Prostate gland (tissue), 2 donors: ENCODE data around the gene ZNF365. TPM values are rescaled to one million over a fixed set of nuclear protein-coding genes. Genes with fewer than 3 reads are reported as not detected.
"Not testable (repeated sequence)": the region's sequence is repeated elsewhere in the genome, so short reads cannot be mapped to it uniquely, and the experiment has no call there.

Source experiments
- DNase-seq: peaks from one replicate; pipeline ENCODE4 v3.0.0-alpha.2; 2019; ENCODE audit warnings: low spot score
- H3K27ac ChIP-seq, 2 donors: fragments of 200-600 bp; sonication (generic); 2 replicates each; pipeline ENCODE4 v1.5.1; 2017 to 2019
- H3K27me3 ChIP-seq: fragments of 200-600 bp; sonication (generic); replicated peaks from 2 replicates; pipeline ENCODE4 v1.5.1; 2019; ENCODE audit not compliant: insufficient read depth
- H3K36me3 ChIP-seq, 2 donors: fragments of 200-600 bp; sonication (generic); 1 replicate in 1 of 2; 2 replicates in 1 of 2; pipeline versions ENCODE4 v1.5.1 to v1.8.1; 2017 to 2019
- H3K4me1 ChIP-seq: fragments of 200-600 bp; sonication (generic); replicated peaks from 2 replicates; pipeline ENCODE4 v1.5.1; 2019
- H3K4me3 ChIP-seq, 2 donors: fragments of 200-600 bp; sonication (generic); 2 replicates each; pipeline ENCODE4 v1.5.1; 2017 to 2019
- H3K9me3 ChIP-seq: fragments of 200-600 bp; sonication (generic); 2 replicates; pipeline ENCODE4 v1.5.1; 2017
- POLR2A ChIP-seq: fragments of 450-650 bp; IDR thresholded peaks from one replicate; pipeline ENCODE4 v1.6.1; 2016; ENCODE audit warnings: antibody characterized with exemption, mild to moderate bottlenecking
- POLR2AphosphoS5 ChIP-seq: sonication (generic); formaldehyde crosslinking; IDR thresholded peaks from one replicate; pipeline ENCODE4 v1.6.1; 2017; ENCODE audit warnings: antibody characterized with exemption
- WGBS: methylation state at CpG from one replicate; pipeline ENCODE4 v1.1.5; 2018; 5-methylcytosine and 5-hydroxymethylcytosine counted together
- intact Hi-C: fragments of 100-400 bp; cut with DNase I; formaldehyde crosslinking; loops from one replicate; pipeline ENCODE4 v1.14.2; 2022
- total RNA-seq, 2 donors: library from RNA; depleted of rRNA; stranded (reverse); fragments of >200 nt; gene quantifications; one replicate each; pipeline ENCODE4 v1.1.0, GENCODE V29; 2016
- TF ChIP-seq, protein P1 (sequence below), 4 experiments: fragments of 200-600 bp in 2 of 4; fragments of 450-650 bp in 2 of 4; sonication (generic) in 2 of 4; IDR thresholded peaks; 1 replicate in 3 of 4; 2 replicates in 1 of 4; pipeline ENCODE4 v1.5.1; 2016 to 2019; ENCODE audit warnings: antibody characterized with exemption in 4 of 4, mild to moderate bottlenecking in 2 of 4, moderate library complexity in 2 of 4

The ZNF365 gene
- total RNA-seq, 2 donors from 2014 or later = 0.55 to 3.5 TPM

- WGBS = 93% methylated on average over 6 of the region's 6 CpGs
- Histone ChIP-seq H3K36me3 (no peaks in the 10 kb centered on the region), H3K9me3 (no peaks in the 10 kb centered on the region), H3K27me3 (no peaks in the 10 kb centered on the region), H3K27ac (no peak overlapping the region), H3K4me3 (no peak overlapping the region), H3K4me1 (no peaks in the 10 kb centered on the region)
- intact Hi-C loops = loop anchor here (10.0 kb wide), 1 partner anchor 343 kb away; no protein-coding TSS in a partner anchor
- no peak for DNase-seq
- TF ChIP-seq POLR2AphosphoS5 (no peak), POLR2A (no peak)
- TF ChIP-seq, protein P1, sequence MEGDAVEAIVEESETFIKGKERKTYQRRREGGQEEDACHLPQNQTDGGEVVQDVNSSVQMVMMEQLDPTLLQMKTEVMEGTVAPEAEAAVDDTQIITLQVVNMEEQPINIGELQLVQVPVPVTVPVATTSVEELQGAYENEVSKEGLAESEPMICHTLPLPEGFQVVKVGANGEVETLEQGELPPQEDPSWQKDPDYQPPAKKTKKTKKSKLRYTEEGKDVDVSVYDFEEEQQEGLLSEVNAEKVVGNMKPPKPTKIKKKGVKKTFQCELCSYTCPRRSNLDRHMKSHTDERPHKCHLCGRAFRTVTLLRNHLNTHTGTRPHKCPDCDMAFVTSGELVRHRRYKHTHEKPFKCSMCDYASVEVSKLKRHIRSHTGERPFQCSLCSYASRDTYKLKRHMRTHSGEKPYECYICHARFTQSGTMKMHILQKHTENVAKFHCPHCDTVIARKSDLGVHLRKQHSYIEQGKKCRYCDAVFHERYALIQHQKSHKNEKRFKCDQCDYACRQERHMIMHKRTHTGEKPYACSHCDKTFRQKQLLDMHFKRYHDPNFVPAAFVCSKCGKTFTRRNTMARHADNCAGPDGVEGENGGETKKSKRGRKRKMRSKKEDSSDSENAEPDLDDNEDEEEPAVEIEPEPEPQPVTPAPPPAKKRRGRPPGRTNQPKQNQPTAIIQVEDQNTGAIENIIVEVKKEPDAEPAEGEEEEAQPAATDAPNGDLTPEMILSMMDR (IDR thresholded peaks at IDR 0.05) = no peak
Measured at GRCh38 chr10:62377966-62378365, 3.8 kb downstream of the ZNF365 start.

GRCh38 chr10:62378877-62379276, 4.7 kb downstream of the ZNF365 start:
- 91% methylated on average over 6 of the region's 6 CpGs for WGBS
- DNase-seq, H3K4me1 ChIP-seq, H3K4me3 ChIP-seq, H3K36me3 ChIP-seq, H3K27ac ChIP-seq, H3K9me3 ChIP-seq, H3K27me3 ChIP-seq: not testable (repeated sequence)
- intact Hi-C loops = loop anchor here (10.0 kb wide), 1 partner anchor 344 kb away; no protein-coding TSS in a partner anchor

DNA sequence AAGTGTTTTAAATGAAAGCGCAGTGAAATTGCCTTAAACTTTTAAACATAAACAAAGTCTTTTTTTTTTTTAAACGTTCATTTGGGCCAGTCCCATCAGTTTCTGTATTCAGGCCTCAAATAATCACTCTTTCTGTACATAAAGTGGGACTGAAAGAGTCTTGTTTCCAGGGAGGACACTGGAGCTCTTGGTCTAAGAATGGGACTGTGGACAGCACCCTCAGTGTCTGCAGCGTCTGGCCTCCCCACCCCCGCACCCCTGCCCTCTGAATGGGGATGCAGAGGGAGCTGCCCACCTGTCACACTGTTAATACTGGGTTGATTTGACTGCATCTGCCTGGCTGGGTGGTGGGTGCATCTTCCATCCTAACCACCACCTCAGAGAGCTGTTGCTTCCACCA, 5.2 kb downstream of the ZNF365 start:
- no peak for DNase-seq
- WGBS = 77% methylated on average over 4 of the region's 4 CpGs
- Histone ChIP-seq H3K4me1 (no peaks in the 10 kb centered on the region), H3K27ac (no peak overlapping the region), H3K27me3 (no peaks in the 10 kb centered on the region), H3K4me3 (no peak overlapping the region), H3K9me3 (no peaks in the 10 kb centered on the region), H3K36me3 (no peaks in the 10 kb centered on the region)
- intact Hi-C loops = loop anchor here (10.0 kb wide), 1 partner anchor 345 kb away; no protein-coding TSS in a partner anchor
- TF ChIP-seq, protein P1 (IDR thresholded peaks at IDR 0.05) = no peak
- TF ChIP-seq POLR2A (no peak), POLR2AphosphoS5 (no peak)

- no peaks in the 10 kb centered on the region for H3K9me3 ChIP-seq
- H3K36me3 ChIP-seq = no peaks in the 10 kb centered on the region
- intact Hi-C loops = no loop called here
- H3K27me3 ChIP-seq = no peaks in the 10 kb centered on the region
- no peak overlapping the region for H3K4me3 ChIP-seq
- H3K4me1 ChIP-seq = no peaks in the 10 kb centered on the region
- WGBS = 7% methylated on average over 1 of the region's 1 CpG
- no peak for DNase-seq
- no peak overlapping the region for H3K27ac ChIP-seq
- TF ChIP-seq POLR2AphosphoS5 (no peak), POLR2A (no peak)
- TF ChIP-seq, protein P1 (IDR thresholded peaks at IDR 0.05) = no peak
Measured at GRCh38 chr10:62380016-62380415, 5.8 kb downstream of the ZNF365 start.

GRCh38 chr10:62381385-62382102, 7.4 kb downstream of the ZNF365 start:
- intact Hi-C loops = no loop called here
- no peak overlapping the region for H3K4me3 ChIP-seq
- DNase-seq = no peak
- no peaks in the 10 kb centered on the region for H3K9me3 ChIP-seq
- no peaks in the 10 kb centered on the region for H3K27me3 ChIP-seq
- no peaks in the 10 kb centered on the region for H3K36me3 ChIP-seq
- H3K4me1 ChIP-seq = no peaks in the 10 kb centered on the region
- TF ChIP-seq POLR2A = no peak
- WGBS = 34% methylated on average over 6 of the region's 6 CpGs
- H3K27ac ChIP-seq = no peak overlapping the region

GRCh38 chr10:62382831-62383230, 8.7 kb downstream of the ZNF365 start:
- intact Hi-C loops = no loop called here
- TF ChIP-seq, protein P1 (IDR thresholded peaks at IDR 0.05) = no peak
- TF ChIP-seq POLR2A (no peak), POLR2AphosphoS5 (no peak)
- WGBS = 79% methylated on average over 4 of the region's 4 CpGs

More at GRCh38 chr10:62382831-62383230, 8.7 kb downstream of the ZNF365 start:
- H3K9me3 ChIP-seq = no peaks in the 10 kb centered on the region
- no peak overlapping the region for H3K4me3 ChIP-seq
- H3K36me3 ChIP-seq = no peaks in the 10 kb centered on the region
- no peaks in the 10 kb centered on the region for H3K27me3 ChIP-seq
- no peaks in the 10 kb centered on the region for H3K4me1 ChIP-seq
- DNase-seq = no peak
- H3K27ac ChIP-seq = no peak overlapping the region
